GM12892 (cell line): ENCODE results near the gene TRABD2B.

Experiments
- POLR2A ChIP-seq: IDR thresholded peaks from 2 replicates; pipeline ENCODE4 v1.6.1; 2011; ENCODE audit warnings: low read depth, low read length, control low read depth
- POLR2AphosphoS5 ChIP-seq: IDR thresholded peaks from 2 replicates; pipeline ENCODE4 v1.6.1; 2011; ENCODE audit warnings: low read depth, low read length, control low read depth
- TAF1 ChIP-seq: IDR thresholded peaks from 2 replicates; pipeline ENCODE4 v1.6.1; 2011; ENCODE audit warnings: low read depth, mild to moderate bottlenecking, control low read depth, low read length, borderline replicate concordance

DNA sequence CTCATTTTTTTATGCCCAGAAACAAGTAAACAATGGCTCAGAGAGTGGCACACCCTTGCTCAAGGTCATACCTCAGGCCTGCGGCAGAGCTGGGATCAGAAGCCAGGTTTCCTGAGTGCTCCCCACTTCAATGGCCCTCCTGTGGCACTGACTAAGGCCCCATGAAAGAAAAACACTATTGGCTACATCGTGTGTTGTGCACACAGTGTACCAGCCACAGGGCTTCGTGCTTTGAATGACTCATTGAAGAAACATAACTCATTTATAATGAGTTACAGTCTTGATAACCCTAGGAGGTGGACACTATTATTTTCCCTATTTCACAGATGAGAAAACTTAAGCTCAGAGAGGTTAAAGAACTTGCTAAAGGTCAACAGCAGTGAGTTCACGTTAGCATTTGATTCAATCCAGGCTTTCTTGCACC is 91.2 kb downstream of the TRABD2B start:
- no peak for TF ChIP-seq POLR2A
- no peak for TF ChIP-seq TAF1
- no peak for TF ChIP-seq POLR2AphosphoS5
